Measurements from ENCODE around the gene FASLG.
"Not testable (repeated sequence)": the region's sequence is repeated elsewhere in the genome, so short reads cannot be mapped to it uniquely, and the experiment has no call there.

The FASLG gene

DNA sequence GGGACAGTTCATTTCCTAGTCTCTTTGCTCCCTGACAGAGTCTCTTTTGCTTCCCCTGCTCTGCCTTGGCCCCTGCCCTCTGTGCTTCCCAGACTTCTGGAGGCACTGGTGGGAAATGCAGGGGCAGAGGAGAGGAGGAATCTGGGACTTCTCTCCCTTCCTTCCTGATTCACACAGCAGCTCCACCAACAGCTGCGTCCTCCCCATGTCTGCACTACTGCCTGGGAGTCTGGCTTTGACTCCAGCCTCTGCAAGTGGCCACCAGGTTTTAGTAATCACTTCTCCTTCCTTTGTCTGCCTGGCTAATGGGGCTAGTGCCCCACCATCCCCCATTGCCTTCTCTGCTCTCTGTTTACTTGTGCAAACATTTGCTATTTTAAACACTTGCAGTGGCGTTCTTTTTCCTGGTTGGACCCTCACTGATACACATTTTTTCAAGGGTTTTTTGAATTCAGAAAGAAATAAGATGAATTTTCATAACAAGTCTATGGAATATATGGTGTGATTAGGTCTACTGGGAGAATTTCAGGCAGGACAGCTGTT lies 21.9 kb downstream of the FASLG start:
- no peak for DNase-seq (ENCODE audit: low read depth in 2 of 2)

- no peak for DNase-seq (ENCODE audit: low read depth in 2 of 2)
Measured at GRCh38 chr1:172682812-172683211, 23.9 kb downstream of the FASLG start.

DNA sequence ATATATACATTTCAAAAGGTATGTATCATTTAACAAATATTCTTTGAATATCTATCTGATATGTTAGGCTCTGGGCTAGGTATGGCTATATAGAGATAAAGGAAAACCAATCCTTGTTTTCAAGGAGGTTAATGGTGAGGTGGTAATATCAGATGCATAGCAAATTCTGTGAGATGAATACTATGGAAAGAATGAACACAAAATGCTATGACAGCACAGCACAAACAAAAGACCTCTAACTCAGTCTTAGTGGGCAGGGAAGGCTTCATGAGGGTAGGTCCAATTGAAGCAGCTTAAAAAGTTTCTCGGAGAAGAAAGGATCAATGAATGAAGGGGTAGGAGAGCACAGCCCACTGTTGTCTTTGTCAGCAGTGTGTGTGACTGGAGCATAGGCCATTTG lies 27.2 kb downstream of the FASLG start:
- no peak for DNase-seq (ENCODE audit: low read depth in 2 of 2)

- DNase-seq (ENCODE audit: low read depth in 2 of 2): not testable (repeated sequence)
Measured at GRCh38 chr1:172688428-172689085, 29.7 kb downstream of the FASLG start.

- DNase-seq (ENCODE audit: low read depth in 2 of 2): not testable (repeated sequence)
Measured at GRCh38 chr1:172690925-172691324, 32.0 kb downstream of the FASLG start.

DNA sequence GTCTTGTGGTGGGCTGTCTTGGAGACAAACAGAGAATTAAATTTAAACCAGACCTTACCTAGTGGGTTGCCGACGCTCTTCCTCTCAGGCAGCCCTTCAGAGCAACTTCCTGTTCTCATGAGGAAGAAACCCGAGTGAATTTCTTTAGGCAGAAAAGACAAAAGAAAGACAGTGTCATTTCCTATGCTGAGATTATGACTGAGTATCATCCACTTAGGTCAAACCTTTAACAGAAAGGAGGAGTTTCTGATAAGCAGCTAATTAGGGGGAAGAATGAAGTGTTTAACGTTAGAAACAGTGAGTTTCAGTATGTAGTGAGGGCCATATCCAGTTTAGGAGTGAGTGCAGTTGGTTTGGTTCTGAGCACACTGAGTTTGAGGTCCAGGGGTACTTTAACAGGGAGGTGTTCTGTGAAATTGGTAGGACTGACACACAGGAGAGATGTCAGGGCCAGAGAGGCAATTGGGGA lies 38.7 kb downstream of the FASLG start:
- DNase-seq (ENCODE audit: low read depth in 2 of 2): no peak

- no peak for DNase-seq (ENCODE audit: low read depth in 2 of 2)
Measured at GRCh38 chr1:172698224-172698623, 39.3 kb downstream of the FASLG start.

DNA sequence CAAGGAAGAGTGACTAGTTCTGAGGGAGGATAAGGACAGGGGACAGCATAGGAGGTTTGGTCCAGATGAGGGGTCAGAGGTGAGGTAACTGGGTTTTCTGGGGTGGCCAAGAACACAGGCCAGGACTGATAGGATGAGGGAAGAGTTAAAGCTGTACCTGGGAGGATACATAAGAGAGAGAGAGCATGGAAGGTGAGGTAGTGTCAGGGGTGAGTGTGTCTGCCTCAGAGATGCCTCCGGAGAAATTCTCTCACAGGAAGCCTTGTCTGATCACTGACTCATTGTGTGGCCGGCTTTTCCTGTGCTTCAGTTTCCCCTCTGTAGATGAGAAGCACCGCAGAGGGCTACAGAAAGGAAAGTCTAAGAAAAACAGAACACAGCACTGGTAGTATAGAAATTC lies 40.2 kb downstream of the FASLG start:
- DNase-seq (ENCODE audit: low read depth in 2 of 2): peak; percentile 50 to 57

DNA sequence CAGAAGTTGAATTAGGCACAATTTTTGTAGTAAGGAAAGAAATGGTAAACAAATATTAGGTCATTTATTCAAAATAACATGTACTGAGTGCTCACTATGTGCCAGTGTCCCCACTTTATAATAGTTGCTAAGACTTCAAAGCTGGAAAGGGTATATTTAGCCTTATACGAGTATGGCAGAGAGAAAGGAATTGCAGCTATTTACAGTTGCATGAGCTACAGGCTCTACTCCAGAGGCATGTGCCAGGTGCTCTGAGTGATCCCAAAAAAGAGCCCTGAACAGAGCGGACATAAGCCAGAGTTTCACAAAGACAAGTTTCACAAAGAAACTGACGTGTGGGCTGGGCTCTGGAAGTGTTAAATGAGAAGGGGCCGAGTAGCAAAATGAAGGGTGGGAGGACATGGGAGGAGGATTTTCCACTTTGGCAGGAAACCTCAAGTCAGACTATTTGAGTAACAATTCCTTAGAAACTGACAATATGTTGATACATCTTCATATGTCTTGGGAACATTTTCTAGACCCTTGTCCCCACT lies 40.9 kb downstream of the FASLG start:
- no peak for DNase-seq (ENCODE audit: low read depth in 2 of 2)

GRCh38 chr1:172700556-172700955 lies 41.7 kb downstream of the FASLG start:
- DNase-seq (ENCODE audit: low read depth in 2 of 2): no peak

DNA sequence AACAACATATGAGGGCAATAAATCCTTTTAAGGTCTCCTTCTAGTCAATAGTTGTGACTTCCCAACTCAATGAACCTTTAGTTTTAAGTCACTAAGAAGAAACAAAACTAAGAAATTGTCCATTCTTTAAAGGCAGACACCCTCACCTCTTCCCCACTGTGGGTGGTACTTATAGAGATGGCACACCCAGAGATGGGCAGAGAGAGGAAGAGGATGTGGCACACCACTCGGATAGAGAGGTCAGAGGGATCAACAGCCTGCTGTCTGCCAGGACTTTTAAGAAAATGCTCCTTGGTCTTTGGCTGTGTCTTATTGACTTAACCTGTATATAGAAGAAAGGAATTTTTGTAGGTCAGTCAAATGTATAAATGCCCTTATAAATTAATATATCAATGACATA lies 45.1 kb downstream of the FASLG start:
- no peak for DNase-seq (ENCODE audit: low read depth in 2 of 2)

- no peak for DNase-seq (ENCODE audit: low read depth in 2 of 2)
Measured at GRCh38 chr1:172704420-172705210, 45.7 kb downstream of the FASLG start.

DNA sequence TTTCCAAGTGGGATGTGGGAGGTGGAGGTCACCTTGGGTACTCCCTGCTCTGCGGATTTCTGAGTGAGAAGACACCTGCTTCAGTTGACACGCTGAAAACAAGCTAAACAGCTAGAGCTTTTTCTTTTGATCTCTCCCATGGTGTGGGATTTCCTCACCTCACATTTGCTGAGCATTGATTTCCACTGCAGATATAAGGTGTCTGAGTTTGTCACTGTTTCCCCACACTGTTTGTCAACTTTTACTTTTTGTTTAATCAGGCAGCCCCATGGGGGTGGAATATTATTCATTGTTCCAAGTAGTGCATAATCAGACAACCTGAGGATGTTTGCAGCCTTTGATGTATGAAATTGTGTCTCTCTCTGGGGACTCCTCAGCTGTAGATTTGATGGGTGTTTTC lies 49.5 kb downstream of the FASLG start:
- no peak for DNase-seq (ENCODE audit: low read depth in 2 of 2)

- no peak for DNase-seq (ENCODE audit: low read depth in 2 of 2)
Measured at GRCh38 chr1:172711558-172711957, 52.7 kb downstream of the FASLG start.

DNA sequence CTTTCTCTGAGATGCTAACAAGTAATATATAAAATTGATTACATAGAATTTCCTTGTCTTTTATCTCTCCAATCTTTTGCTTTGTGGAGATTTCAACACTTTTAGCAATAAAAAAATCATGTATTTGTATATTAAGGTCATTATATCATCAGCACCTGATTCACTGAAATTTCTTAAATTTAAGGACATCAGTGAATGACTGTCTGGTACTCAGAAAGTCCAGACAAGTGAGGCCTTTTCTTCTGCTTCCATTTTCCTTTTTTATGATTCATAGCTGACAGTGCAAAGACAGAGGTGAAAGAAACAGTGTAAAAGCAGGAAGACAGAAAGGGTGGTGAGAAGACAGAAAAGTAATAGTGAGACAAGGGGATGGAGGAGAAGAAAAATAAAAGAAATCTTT lies 54.6 kb downstream of the FASLG start:
- no peak for DNase-seq (ENCODE audit: low read depth in 2 of 2)

Measured in stimulated activated CD8-positive, alpha-beta memory T cell treated with anti-CD3 and anti-CD28 coated beads, Interleukin-2, amount 100 ng/mL, for 48 hours (primary cell).